NOMO-1 (cell line): ENCODE measurements around the gene GDPD3.
"Not testable (repeated sequence)": the region's sequence is repeated elsewhere in the genome, so short reads cannot be mapped to it uniquely, and the experiment has no call there.

Source experiments
- DNase-seq, 2 experiments: peaks; one replicate each; lab custom pipeline; 2025; ENCODE audit not compliant: unreplicated experiment in 2 of 2; lab: John Stamatoyannopoulos, UW

Gene GDPD3

DNA sequence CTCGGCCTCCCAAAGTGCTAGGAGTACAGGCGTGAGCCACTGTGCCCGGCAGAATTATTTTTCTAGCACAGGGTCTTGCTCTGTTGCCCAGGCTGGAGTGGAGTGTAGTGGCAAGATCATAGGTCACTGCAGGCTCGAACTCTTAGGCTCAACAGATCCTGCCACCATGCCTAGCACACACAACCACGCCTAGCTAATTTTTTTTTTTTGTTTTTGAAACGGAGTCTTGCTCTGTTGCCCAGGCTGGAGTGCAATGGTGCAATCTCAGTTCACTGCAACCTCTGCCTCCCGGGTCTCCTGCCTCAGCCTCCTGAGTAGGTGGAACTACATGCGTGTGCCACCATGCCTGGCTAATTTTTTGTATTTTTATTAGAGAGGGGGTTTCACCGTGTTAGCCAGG is 12.4 kb upstream of the GDPD3 start:
- not testable (repeated sequence) for DNase-seq

DNA sequence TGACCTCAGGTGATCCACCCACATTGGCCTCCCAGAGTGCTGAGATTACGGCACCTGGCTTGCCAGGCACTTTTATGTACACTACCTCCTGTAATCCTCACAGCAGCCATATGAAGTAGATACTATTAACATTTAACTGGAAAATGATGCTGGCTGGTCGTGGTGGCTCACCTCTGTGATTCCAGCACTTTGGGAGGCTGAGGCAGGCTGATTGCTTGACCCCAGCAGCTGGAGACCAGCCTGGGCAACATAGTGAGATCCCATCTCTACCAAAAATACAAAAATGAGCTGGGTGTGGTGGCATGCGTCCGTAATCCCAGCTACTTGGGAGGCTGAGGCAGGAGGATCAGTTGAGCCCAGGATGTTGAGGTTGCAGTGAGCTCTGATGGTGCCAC is 11.6 kb upstream of the GDPD3 start:
- no peak for DNase-seq

DNA sequence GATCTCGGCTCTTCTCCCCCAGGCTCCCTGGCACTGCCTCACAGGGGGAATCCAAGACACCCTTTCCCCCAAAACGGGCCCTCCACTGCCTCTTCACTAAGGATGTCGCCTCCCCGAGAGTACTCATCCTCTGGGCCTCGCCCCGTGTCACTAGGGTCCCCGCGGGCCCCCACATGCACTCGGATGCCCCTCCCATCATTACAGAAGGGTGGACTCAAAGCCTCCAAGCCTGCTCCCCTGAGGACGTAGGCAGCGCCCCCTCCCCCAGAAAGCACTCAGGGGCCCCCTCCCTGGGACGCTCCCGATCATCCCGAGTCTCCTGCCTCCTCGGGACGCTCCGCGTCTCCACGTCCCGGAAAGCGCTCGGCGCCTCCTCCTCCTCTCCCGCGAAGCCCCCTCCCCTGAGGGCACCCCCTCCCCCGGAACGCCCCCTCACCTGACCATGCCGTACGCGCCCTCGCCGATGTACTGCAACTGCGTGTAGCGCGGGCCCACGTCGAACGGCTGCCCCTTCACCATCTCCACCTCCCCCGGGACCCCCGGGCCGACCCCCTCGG is 9.3 kb upstream of the GDPD3 start:
- no peak for DNase-seq

DNA sequence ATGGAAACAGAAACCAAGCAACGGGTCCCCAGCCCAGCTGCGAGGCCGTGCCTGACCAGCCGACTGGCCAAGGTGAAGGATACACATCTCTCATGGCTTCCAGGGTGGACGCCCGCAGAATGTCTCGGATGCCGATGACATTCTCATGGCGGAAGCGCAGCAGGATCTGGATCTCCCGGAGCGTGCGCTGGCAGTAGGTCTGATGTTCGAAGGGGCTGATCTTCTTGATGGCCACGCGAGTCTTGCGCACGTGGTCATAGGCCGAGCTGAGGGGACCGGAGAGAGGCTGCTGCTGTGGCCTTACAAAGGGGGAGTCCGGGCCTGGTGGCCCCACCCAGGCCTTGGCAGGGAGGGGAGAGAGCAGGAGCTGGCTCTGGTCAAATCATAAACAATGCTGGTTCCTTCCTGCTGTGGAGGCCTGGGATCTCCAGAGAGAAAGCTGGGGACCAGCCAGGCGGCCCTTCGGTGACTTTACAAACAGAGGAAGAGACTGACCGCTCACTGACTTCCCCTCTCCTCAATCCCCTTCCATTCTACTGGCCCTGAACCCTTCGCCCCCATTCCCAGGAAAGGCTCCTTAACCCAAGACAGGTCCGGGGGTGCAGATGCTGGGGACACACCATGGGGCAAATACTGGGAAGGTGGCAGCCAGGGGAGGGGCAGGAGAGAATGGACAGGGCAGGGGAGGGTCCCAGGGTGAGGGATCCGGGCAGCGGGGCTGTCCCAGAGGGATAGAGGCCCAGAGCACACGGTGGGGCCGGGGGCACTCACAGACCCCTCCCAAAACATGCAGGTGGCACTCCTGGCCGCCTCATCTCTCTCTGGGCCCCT is 8.6 kb upstream of the GDPD3 start:
- no peak for DNase-seq

DNA sequence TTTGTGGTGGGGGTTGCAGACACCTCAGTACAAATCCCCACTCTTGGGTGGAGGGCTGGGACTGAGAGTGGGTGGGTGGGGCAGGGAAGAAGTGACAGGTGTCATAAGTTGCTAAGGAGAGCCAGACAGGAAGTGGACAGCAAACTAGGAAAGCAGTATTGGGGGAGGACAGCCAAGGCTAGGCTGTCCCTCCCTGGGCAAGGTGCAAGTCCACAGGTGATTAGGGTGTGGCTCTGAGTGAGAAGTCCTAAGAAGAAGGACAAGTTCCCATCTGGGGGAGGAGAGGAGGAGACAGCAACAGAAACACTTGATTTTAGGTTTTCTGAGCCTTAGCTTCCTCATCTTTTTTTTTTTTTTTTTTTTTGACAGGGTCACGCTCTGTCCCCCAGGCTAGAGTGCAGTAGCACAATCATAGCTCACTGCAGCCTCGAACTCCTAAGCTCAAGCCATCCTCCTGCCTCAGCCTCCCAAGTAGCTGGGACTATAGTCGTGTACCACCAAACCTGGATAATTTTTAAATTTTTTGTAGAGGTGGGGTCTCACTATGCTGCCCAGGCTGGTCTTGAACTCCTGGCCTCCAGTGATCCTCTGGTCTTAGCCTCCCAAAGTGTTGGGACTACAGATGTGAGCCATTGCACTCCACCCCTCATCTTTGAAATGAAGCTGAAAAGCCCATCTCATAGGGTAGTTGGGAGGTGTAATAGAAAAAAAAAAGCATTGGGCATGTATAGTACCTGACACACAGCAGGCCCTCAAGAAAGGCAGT is 7.2 kb upstream of the GDPD3 start:
- DNase-seq, result no peak

DNA sequence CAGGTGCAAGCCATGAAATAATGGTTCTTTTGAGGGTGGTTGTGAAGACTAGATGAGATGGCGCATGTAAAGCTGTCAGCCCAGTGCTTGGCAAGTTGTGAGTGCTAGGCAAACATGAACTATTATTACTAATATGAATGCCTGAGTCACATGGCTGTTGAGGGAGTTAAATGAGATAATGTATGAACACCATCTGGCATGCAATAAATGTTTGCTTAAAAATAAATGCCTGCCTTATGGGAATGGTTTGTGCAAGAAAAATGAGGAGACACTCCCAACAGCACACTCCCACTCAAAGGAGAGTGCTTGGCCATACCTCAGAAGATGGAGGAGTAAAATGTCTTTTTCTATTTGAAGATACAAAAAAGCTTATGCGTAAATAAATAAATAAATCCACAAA is 6.1 kb upstream of the GDPD3 start:
- no peak for DNase-seq

DNA sequence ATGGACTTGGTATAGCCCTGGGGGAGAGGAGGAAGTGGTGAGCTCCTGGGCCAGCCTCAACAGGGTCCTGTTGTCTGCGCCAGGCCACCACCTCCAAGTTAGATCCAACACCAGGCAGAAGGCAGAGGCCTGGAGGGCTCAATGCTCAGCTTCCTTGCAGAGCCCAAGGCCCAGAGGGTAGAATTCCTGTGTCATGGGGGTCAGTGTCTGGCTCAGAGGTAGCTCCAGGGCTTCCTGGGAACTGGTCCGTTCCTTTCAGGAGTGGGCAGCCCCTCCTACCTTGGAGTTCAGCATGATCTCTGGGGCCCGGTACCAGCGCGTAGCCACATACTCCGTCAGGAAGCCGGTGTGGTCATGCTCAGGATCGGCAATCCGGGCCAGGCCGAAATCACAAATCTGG is 4.4 kb upstream of the GDPD3 start:
- no peak for DNase-seq

DNA sequence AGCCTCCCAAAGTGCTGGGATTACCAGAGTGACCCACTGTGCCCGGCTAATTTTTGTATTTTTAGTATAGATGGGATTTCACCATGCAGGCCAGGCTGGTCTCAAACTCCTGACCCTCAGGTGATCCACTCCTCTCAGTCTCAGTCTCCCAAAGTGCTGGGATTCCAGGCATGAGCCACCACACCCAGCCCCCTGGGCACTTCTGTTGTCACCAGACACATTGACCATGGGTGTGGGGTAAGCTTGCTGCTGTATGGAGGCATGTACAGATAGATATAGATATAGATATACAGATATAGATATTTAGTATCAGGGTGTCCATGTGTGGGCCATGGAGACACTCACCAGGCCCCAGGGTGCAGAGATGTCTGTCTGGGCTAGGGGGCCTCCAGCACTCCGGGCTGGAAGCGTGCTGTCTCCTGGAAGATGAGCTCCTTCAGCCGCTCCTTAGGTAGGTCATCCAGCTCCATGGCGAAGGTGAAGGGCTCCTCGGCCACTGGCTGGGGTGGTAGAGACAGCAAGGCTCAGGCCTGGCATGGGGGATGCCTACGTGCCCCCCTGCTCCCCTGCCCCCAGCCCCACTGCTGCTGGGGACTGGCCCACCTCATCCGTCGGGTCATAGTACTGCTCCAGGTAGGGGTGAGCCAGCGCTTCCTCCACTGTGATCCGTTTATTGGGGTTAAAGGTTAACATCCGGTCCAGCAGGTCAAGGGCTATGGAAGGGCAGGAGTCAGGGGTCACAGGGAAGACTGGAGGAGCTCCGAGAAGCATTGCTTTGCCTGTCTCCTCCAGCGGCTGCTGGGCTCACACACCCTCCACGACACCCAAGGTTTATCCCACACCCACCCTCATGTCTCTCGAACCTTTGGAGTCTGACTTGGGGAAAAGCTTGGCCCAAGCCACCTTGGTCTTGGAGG is 3.2 kb upstream of the GDPD3 start:
- DNase-seq, result no peak

DNA sequence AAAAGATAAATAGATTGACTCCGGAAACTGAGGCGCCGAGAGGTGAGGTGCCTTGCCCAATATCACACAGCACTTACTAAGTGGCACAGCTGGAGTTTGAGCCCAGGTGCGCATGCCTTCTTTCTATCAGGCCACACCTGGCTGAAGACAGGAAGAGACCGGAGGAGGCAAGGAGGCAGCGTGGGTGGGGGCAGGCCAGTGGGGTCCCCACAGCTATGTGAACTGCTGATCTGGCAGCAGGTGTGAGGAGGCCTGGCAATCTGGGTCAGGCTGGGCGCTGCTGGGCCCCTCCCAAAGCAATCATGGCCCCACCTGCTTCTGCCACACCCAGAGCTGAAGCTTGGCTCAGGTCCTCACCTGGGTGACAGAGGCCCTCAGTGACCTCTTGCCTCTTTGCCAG is 1.9 kb upstream of the GDPD3 start:
- no peak for DNase-seq

DNA sequence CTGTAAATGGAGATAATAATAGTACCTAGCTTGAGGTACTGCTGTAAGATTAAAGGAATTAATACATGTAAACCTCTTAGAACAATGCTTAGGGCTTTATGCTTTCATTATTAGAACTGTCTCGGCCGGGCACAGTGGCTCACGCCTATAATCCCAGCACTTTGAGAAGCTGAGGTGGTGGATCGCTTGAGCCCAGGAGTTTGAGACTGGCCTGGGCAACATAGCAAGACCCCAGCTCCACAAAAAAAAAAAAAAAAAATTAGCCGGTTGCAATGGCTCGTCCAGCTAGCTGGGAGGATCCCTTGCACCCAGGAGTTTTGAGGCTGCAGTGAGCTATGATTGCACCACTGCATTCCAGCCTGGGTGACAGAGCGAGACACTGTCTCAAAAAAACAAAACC is 1.5 kb upstream of the GDPD3 start:
- DNase-seq, result not testable (repeated sequence)

DNA sequence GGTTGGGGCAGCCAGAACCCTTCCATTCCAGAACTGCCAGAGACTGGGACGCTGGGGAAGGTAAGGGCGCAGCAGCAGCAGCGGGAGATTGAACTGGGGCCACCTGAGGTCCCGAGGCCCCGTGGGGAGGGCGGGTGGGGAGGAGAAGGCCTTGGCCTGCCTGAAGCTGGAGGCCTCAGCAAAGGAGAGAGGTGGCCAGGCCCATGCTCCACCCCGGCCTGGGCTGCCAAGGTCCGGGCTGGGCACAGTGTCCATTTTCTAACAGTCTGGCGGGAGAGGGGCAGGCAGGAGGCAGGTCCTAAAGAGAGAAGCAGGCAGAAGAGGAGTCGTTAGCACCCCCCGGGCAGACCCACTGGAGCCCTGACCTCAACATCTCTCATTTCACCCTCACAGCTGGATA is 1.1 kb upstream of the GDPD3 start:
- DNase-seq, result no peak

DNA sequence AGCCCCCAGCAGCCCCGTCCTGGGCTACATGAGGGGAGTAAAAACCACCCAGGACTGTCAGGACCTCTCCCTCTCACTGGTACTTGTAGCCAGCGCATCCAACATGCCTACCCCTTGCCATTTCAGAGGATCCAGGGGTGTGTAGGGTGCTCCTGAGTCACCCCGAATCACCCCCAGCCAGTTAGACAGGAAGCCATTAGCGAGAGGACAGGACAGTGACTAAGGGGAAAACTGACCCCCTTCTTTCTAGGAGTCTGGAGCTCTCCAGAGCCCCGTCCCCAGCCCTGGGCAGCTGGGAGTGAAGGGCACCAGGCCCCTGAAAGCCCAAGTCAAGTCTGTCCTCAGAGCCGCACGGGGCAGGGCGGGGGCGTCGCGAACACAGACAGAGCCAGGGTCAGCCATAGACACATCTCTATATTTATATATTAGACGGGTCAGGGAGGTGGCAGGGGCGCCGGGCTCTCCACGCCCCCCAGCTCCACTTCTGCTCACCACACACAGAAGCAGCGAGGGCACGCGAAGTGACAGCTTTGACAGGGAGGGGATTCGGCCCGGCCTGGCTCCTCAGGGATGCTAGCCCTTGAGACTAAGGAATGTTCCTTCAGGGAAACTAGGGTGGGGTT is 485 bp upstream of the GDPD3 start:
- no peak for DNase-seq

DNA sequence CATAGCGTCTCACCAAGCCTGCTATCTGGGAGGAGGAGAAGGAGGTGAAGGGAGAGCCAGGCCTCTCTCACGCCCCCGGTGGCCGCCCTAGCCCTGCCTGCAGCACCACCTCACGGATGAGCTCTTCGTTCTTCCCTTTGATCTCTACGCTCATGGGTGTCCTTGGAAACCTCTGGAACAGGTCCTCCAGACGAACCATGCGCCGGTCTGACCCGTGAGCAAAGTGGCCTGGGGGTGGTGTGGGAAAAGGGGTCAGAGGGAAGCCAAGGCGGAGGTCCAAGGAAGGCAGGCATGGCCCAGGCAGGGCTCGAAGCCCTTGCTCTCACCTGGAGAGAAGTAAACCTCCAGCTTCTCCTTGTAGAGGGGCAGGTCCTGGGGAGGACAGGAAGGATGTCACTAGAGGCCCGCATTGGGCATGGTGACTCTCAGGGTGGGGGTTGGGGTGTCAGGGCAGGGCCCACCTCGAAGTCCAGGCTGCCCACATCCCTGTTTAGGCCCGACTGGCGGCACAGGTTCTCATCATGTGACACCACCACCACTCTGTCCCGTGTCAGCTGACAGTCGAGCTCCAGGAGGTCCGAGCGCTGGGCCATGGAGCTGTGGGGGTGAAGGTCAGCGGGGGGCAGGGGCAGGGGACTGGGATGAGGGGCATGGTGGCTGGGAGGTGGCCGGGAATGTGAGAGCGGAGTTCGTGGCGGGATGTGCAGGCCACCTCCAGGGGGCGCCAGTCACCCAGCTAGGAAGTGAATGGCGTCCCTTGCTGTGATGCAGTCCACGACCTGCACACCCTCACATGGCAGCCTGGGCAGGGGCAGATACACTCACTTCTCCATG is 923 bp downstream of the GDPD3 start:
- DNase-seq, result peak; percentile 20 to 35

DNA sequence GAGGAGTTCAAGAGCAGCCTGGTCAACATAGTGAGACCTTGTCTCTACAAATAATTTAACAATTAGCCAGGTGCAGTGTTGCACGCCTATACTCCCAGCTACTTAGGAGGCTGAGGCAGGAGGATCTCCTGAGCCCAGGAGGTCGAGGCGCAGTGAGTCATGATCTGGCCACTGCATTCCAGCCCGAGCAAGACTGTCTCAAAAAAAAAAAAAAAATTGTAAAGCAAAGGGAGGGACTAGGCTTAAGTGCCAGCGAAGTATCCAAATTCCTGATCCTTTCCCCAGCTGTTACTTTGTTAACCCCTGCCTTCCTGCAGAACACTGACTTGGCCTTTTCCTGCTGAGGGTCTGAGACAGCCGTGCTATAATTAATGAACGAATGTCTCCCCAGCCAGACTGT is 2.7 kb downstream of the GDPD3 start:
- no peak for DNase-seq

DNA sequence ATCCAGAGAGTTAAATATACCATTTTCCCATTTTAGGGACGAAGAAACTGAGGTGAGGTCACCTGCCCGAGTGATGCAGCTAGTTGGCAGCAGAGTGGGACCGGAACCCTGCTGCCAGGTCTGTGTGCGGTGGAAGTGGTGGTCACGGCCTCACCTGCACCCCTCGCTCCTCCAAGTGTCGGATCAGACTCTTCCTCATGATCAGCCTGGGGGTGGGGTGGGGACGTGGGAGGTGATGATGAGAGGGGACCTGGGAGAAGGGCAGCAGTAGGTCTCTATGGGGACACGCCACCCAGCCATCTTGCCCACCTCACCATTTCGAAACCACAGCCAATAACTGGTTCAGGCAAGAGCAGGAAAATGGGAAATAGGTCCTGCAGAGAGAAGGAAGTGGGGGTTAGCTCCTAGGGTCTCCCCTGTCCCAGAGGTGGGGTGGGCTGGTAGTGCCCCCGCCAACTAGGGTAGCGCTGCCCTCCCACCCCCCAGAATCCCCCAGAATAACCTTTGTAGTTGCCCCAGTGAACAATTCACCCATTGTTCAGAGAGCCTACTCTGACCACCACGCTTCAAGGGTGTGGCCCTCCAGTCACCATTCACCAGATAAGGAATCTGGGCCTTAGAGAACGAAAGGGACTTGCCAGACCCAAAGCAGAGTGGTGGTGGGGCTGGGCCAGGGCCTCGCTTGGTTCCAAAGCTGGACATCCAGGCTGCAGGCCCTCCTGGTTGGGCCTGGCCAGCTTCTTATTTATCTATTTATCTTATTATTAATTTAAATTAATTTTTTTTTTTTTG is 5.1 kb downstream of the GDPD3 start:
- DNase-seq, result no peak

DNA sequence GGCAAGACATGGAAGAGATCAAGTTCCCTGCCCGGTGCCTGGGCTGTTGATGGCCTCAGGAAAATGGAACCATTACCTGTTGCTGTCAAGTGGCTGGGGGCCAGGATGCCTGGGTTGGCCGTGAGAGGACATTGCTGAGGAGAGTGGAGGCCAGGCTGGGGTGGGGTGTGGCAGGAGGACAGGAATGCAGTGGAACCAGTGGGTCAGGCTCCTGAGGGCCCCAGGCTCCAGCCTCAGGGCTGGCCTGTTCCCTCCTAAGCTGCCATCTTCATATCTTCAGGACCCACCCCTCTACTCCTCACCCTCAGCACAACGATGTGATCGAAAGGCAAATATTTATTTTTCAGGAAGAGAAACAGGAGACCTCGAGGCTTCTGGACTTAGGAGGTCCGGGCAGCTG is 8.8 kb downstream of the GDPD3 start:
- DNase-seq, result no peak

DNA sequence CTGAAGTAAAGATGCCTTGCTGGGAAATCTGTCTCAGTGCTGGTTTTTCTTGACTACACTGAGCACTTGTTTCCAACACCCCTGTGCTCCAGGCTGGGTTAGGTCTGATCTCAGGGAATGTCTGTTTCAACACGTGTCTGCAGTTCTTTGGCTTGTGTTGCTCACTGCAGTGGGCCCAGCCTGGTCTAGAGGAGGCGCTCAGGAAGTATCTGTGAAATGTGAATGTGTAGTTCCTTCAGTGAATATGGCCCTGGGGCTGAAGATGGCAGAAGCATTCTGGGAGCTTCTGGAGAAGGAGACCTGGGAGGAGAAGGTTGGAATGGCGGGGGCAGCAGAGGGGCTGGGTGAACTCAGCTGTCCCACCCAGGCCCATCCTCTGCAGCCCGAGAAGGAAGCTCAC is 9.2 kb downstream of the GDPD3 start:
- no peak for DNase-seq

DNA sequence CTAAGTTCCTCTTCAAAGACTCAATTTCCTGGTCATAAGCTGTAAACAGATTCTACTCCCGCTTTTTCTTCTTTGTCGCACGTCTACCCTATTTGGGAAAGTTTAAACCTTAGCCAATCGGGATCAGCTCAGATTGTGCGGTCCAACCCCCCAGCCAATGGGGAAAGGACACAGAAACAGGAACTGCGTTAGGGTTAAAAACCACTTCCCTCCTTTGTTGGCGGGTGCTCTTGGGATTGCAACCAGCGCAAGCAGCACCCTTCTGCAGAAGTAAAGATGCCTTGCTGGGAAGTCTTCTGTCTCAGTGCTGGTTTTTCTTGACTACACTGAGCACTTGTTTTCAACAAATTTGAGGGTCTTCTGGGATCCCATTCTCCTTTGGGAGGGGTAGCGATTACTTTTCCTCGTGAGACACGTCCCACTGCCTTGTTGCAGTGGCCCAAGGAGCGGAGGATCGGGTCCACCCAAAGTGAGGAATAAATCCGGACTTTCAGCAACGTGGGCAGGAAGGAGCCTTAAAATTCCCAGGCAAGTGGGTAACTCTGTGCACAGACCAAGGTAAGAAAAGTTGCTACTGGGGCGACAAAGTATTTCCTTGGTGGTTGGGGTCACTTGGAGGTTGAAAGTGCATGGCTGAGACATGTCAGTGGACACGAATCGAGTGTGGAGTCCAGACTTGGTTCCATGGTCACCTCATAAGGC is 16.3 kb downstream of the GDPD3 start:
- DNase-seq, result no peak
